IMR-90 (cell line): Measurements from ENCODE around the gene WDR70. TPM values are rescaled to one million over a fixed set of nuclear protein-coding genes. Genes with fewer than 3 reads are reported as not detected.

Source experiments
- ATAC-seq: fragments of 200-7000 bp; cut with Tn5 transposase; 2 replicates; pipeline ENCODE4 v1.9.1; 2020; ENCODE audit warnings: low read depth, mild to moderate bottlenecking, moderate library complexity
- BruUV-seq: library from RNA; stranded (reverse); fragments of 400-500 nt; replicated peaks from 2 replicates; lab custom pipeline; 2021; lab: Mats Ljungman, UMichigan
- CTCF ChIA-PET: fragments of 300-600 bp; formaldehyde crosslinking; extraction: SDS; loops from one replicate; lab custom pipeline; 2021; ENCODE audit warnings: antibody characterized with exemption; lab: Yijun Ruan, JAX
- POLR2A ChIA-PET: fragments of 300-600 bp; sonication (Branson Sonifier 250); formaldehyde crosslinking; loops from one replicate; lab custom pipeline; 2022; ENCODE audit warnings: antibody characterized with exemption; ENCODE audit not compliant: unreplicated experiment; lab: Charles Lee
- DNase-seq: peaks from one replicate; pipeline ENCODE4 v3.0.0; 2013
- H2AFZ ChIP-seq: replicated peaks from 2 replicates; pipeline ENCODE3; 2013; ENCODE audit warnings: low read length, mild to moderate bottlenecking; ENCODE audit not compliant: poor library complexity
- H2AK5ac ChIP-seq: 2 replicates; pipeline ENCODE4 v1.6.1; 2013; ENCODE audit warnings: low read depth, low read length, inconsistent platforms
- H2AK9ac ChIP-seq: replicated peaks from 2 replicates; pipeline ENCODE3; 2013; ENCODE audit warnings: mild to moderate bottlenecking, low read depth, low read length, moderate library complexity; ENCODE audit not compliant: poor library complexity
- H2BK120ac ChIP-seq: 2 replicates; pipeline ENCODE4 v1.6.1; 2013; ENCODE audit warnings: low read depth, low read length, inconsistent platforms
- H2BK15ac ChIP-seq: 3 replicates; pipeline ENCODE4 v1.6.1; 2013; ENCODE audit warnings: low read depth, low read length, inconsistent platforms
- H2BK20ac ChIP-seq: 2 replicates; pipeline ENCODE4 v1.6.1; 2013; ENCODE audit warnings: low read depth, mild to moderate bottlenecking, inconsistent platforms, low read length, moderate library complexity
- H2BK5ac ChIP-seq: 2 replicates; pipeline ENCODE4 v1.6.1; 2013; ENCODE audit warnings: mild to moderate bottlenecking, low read depth, low read length, inconsistent platforms; ENCODE audit not compliant: poor library complexity, severe bottlenecking
- H3K14ac ChIP-seq: replicated peaks from 2 replicates; pipeline ENCODE4 v1.6.1; 2013; ENCODE audit warnings: low read depth, low read length, inconsistent platforms
- H3K18ac ChIP-seq: 2 replicates; pipeline ENCODE4 v1.6.1; 2013; ENCODE audit warnings: low read depth, low read length, control low read depth
- H3K23ac ChIP-seq: 2 replicates; pipeline ENCODE4 v1.6.1; 2013; ENCODE audit warnings: low read depth, low read length, inconsistent platforms
- H3K27ac ChIP-seq: 2 replicates; pipeline ENCODE4 v1.5.1; 2013; ENCODE audit warnings: mild to moderate bottlenecking, control low read depth, low read length; ENCODE audit not compliant: insufficient read depth
- H3K27me3 ChIP-seq: 2 replicates; pipeline ENCODE4 v1.6.1; 2013; ENCODE audit warnings: low read length; ENCODE audit not compliant: control insufficient read depth, insufficient read depth
- H3K36me3 ChIP-seq: 2 replicates; pipeline ENCODE4 v1.6.1; 2013; ENCODE audit warnings: low read length, mixed read lengths; ENCODE audit not compliant: control insufficient read depth, insufficient read depth
- H3K4ac ChIP-seq: 2 replicates; pipeline ENCODE4 v1.6.1; 2013; ENCODE audit warnings: low read depth, low read length, inconsistent platforms
- H3K4me1 ChIP-seq: 2 replicates; pipeline ENCODE4 v1.6.1; 2013; ENCODE audit warnings: low read length, mixed read lengths; ENCODE audit not compliant: control insufficient read depth, insufficient read depth
- H3K4me2 ChIP-seq: 2 replicates; pipeline ENCODE4 v1.6.1; 2013; ENCODE audit warnings: low read depth, mild to moderate bottlenecking, control low read depth, low read length, moderate library complexity
- H3K4me3 ChIP-seq: 2 replicates; pipeline ENCODE4 v1.5.1; 2013; ENCODE audit warnings: low read depth, mild to moderate bottlenecking, control low read depth, low read length, moderate library complexity; ENCODE audit not compliant: insufficient read depth
- H3K56ac ChIP-seq: 2 replicates; pipeline ENCODE4 v1.6.1; 2013; ENCODE audit warnings: low read length, inconsistent platforms; ENCODE audit not compliant: insufficient read depth; ENCODE audit errors: extremely low read depth
- H3K79me1 ChIP-seq, 2 experiments: 2 replicates each; pipeline ENCODE4 v1.6.1; 2013; ENCODE audit warnings: low read length in 2 of 2, inconsistent platforms in 1 of 2, low read depth in 1 of 2
- H3K9ac ChIP-seq: 2 replicates; pipeline ENCODE4 v1.6.1; 2013; ENCODE audit warnings: low read depth, low read length, control low read depth
- H3K9me1 ChIP-seq: 2 replicates; pipeline ENCODE4 v1.6.1; 2013; ENCODE audit warnings: low read length, inconsistent platforms; ENCODE audit not compliant: insufficient read depth
- H3K9me3 ChIP-seq: 2 replicates; pipeline ENCODE4 v1.6.1; 2013; ENCODE audit warnings: low read length; ENCODE audit not compliant: control insufficient read depth, insufficient read depth
- H4K20me1 ChIP-seq: 2 replicates; pipeline ENCODE4 v1.6.1; 2013; ENCODE audit warnings: low read length, inconsistent platforms; ENCODE audit not compliant: insufficient read depth
- H4K5ac ChIP-seq: 2 replicates; pipeline ENCODE4 v1.6.1; 2013; ENCODE audit warnings: mild to moderate bottlenecking, low read depth, low read length, control low read depth
- H4K8ac ChIP-seq, 2 experiments: 2 replicates each; pipeline ENCODE4 v1.6.1; 2013; ENCODE audit warnings: low read depth in 2 of 2, low read length in 2 of 2, control low read depth in 1 of 2, inconsistent platforms in 1 of 2
- H4K91ac ChIP-seq: 2 replicates; pipeline ENCODE4 v1.6.1; 2013; ENCODE audit warnings: low read depth, low read length, inconsistent platforms; ENCODE audit not compliant: insufficient read depth
- BHLHE40 ChIP-seq: fragments of 150-350 bp; IDR thresholded peaks from 2 replicates; pipeline ENCODE4 v1.6.1; 2016; ENCODE audit warnings: mild to moderate bottlenecking, low read depth, low read length
- CEBPB ChIP-seq: IDR thresholded peaks from 2 replicates; pipeline ENCODE4 v1.6.1; 2012; ENCODE audit warnings: low read depth, low read length, improper control_type of control experiment
- CHD1 ChIP-seq: IDR thresholded peaks from 2 replicates; pipeline ENCODE4 v1.6.1; 2012; ENCODE audit warnings: low read depth, low read length, improper control_type of control experiment
- FOS ChIP-seq: fragments of 150-350 bp; IDR thresholded peaks from 2 replicates; pipeline ENCODE4 v1.6.1; 2016; ENCODE audit warnings: low read depth, low read length
- MAFK ChIP-seq: IDR thresholded peaks from 2 replicates; pipeline ENCODE4 v1.6.1; 2012; ENCODE audit warnings: low read depth, low read length, improper control_type of control experiment
- MAZ ChIP-seq: IDR thresholded peaks from 2 replicates; pipeline ENCODE4 v1.6.1; 2012; ENCODE audit warnings: low read depth, mild to moderate bottlenecking, low read length, improper control_type of control experiment, moderate library complexity, borderline replicate concordance
- MXI1 ChIP-seq: IDR thresholded peaks from 2 replicates; pipeline ENCODE4 v1.6.1; 2012; ENCODE audit warnings: low read depth, mild to moderate bottlenecking, low read length, moderate library complexity, borderline replicate concordance
- NFE2L2 ChIP-seq: fragments of 150-350 bp; IDR thresholded peaks from 2 replicates; pipeline ENCODE4 v1.6.1; 2016; ENCODE audit warnings: low read depth, mild to moderate bottlenecking, low read length
- POLR2A ChIP-seq: IDR thresholded peaks from 2 replicates; pipeline ENCODE4 v1.6.1; 2012; ENCODE audit warnings: mild to moderate bottlenecking, low read depth, low read length
- RAD21 ChIP-seq: IDR thresholded peaks from 2 replicates; pipeline ENCODE4 v1.6.1; 2012; ENCODE audit warnings: low read length, improper control_type of control experiment
- RCOR1 ChIP-seq: IDR thresholded peaks from 2 replicates; pipeline ENCODE4 v1.6.1; 2012; ENCODE audit warnings: mild to moderate bottlenecking, low read length, improper control_type of control experiment; ENCODE audit not compliant: insufficient replicate concordance
- RFX5 ChIP-seq: IDR thresholded peaks from 2 replicates; pipeline ENCODE4 v1.8.0; 2012; ENCODE audit warnings: low read depth, mild to moderate bottlenecking, low read length, moderate library complexity
- SMC3 ChIP-seq: fragments of 150-350 bp; IDR thresholded peaks from 2 replicates; pipeline ENCODE4 v1.6.1; 2016; ENCODE audit warnings: low read depth, mild to moderate bottlenecking, antibody characterized with exemption, low read length, moderate library complexity
- WGBS, 2 experiments: methylation state at CpG; one replicate each; pipeline versions ENCODE4 v1.1.5 to v1.1.7; 2013; ENCODE audit warnings: missing lambda C conversion rate in 2 of 2; ENCODE audit not compliant: insufficient read length in 1 of 2; ENCODE audit errors: extremely low coverage in 2 of 2; 5-methylcytosine and 5-hydroxymethylcytosine counted together
- dilution Hi-C: fragments of 300-500 bp; cut with HindIII; formaldehyde crosslinking; loops from one replicate; pipeline ENCODE4 v1.14.3; 2018; ENCODE audit warnings: low sequenced_read_pairs; ENCODE audit not compliant: unreplicated experiment
- in situ Hi-C: fragments of 300-500 bp; cut with MboI; formaldehyde crosslinking; loops from 3 replicates; pipeline ENCODE4 v1.14.3; 2019; ENCODE audit warnings: low sequenced_read_pairs, inconsistent platforms, mixed read lengths
- intact Hi-C: fragments of 100-400 bp; cut with micrococcal nuclease; formaldehyde crosslinking; loops from 2 replicates; pipeline ENCODE4 v1.10.0; 2022
- polyA plus RNA-seq, 3 experiments: library from polyadenylated mRNA; depleted of rRNA; stranded (reverse); fragments of >200 nt; gene quantifications; 2 replicates each; pipeline ENCODE4 v1.2.3, GENCODE V29; 2012; ENCODE audit warnings: low replicate concordance in 1 of 3
- total RNA-seq: library from RNA; depleted of rRNA; stranded (reverse); fragments of >200 nt; gene quantifications from 2 replicates; pipeline ENCODE4 v1.2.3, GENCODE V29; 2012
- TF ChIP-seq, protein P1 (sequence below): fragments of 150-350 bp; IDR thresholded peaks from 2 replicates; pipeline ENCODE4 v1.6.1; 2016; ENCODE audit warnings: low read depth, mild to moderate bottlenecking, low read length, moderate library complexity, borderline replicate concordance
- TF ChIP-seq, protein P2 (sequence below): fragments of 150-350 bp; IDR thresholded peaks from 2 replicates; pipeline ENCODE4 v1.6.1; 2017; ENCODE audit warnings: mild to moderate bottlenecking, antibody characterized with exemption, low read length, low read depth
- TF ChIP-seq, protein P3 (sequence below): conservative IDR thresholded peaks from 2 replicates; pipeline ENCODE4 v1.5.1; 2012; ENCODE audit warnings: mild to moderate bottlenecking, low read depth, low read length, improper control_type of control experiment

WDR70 gene
- total and polyA plus RNA-seq, 2 of the 4 experiments (the other 2 are of a cell fraction), result 16.7 to 29.9 TPM

DNA sequence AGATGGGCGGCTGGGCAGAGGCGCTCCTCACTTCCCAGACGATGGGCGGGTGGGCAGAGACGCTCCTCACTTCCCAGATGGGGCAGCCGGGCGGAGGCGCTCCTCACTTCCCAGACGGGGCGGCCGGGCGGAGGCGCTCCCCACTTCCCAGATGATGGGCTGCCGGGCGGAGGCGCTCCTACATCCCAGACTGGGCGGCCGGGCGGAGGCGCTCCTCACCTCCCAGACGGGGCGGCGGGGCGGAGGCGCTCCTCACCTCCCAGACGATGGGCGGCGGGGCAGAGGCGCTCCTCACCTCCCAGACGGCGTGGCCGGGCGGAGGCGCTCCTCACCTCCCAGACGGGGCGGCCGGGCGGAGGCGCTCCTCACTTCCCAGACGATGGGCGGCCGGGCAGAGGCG, 140.2 kb downstream of the WDR70 start:
- BruUV-seq, result no TSS peak
- DNase-seq, result no peak

More for the DNA sequence above, 140.2 kb downstream of the WDR70 start:
- ATAC-seq, result no peak
- dilution Hi-C loops, result no loop called here
- no peak overlapping the region for H3K18ac ChIP-seq
- H3K56ac ChIP-seq, result no peak overlapping the region
- H3K14ac ChIP-seq, result no peak overlapping the region
- no peaks in the 10 kb centered on the region for H4K20me1 ChIP-seq
- H3K79me1 ChIP-seq, result no peaks in the 10 kb centered on the region
- H2AK9ac ChIP-seq, result no peak overlapping the region
- POLR2A ChIA-PET, result no interaction called here
- no peak overlapping the region for H3K9ac ChIP-seq
- no peak overlapping the region for H4K8ac ChIP-seq
- no peak overlapping the region for H2AFZ ChIP-seq
- no peak overlapping the region for H3K23ac ChIP-seq
- intact Hi-C loops, result no loop called here
- in situ Hi-C loops, result no loop called here
- WGBS, 2 experiments, result 94% methylated on average over 21 of the region's 43 CpGs; no CpG with 5 or more reads in 1 of the 2 experiments
- no peak overlapping the region for H2BK5ac ChIP-seq
- H3K4me3 ChIP-seq, result no peak overlapping the region
- no peak overlapping the region for H2BK15ac ChIP-seq
- H2AK5ac ChIP-seq, result no peak overlapping the region
- no peak overlapping the region for H3K4ac ChIP-seq
- H3K27ac ChIP-seq, result no peak overlapping the region
- H4K91ac ChIP-seq, result no peak overlapping the region
- TF ChIP-seq RFX5 (no peak), CEBPB (no peak), FOS (no peak), MAZ (no peak), CHD1 (no peak), RCOR1 (no peak), NFE2L2 (no peak), POLR2A (no peak), MXI1 (no peak), MAFK (no peak), SMC3 (no peak), RAD21 (no peak), BHLHE40 (no peak)
- TF ChIP-seq, protein P1, sequence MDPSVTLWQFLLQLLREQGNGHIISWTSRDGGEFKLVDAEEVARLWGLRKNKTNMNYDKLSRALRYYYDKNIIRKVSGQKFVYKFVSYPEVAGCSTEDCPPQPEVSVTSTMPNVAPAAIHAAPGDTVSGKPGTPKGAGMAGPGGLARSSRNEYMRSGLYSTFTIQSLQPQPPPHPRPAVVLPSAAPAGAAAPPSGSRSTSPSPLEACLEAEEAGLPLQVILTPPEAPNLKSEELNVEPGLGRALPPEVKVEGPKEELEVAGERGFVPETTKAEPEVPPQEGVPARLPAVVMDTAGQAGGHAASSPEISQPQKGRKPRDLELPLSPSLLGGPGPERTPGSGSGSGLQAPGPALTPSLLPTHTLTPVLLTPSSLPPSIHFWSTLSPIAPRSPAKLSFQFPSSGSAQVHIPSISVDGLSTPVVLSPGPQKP, result no peak
- TF ChIP-seq, protein P2, sequence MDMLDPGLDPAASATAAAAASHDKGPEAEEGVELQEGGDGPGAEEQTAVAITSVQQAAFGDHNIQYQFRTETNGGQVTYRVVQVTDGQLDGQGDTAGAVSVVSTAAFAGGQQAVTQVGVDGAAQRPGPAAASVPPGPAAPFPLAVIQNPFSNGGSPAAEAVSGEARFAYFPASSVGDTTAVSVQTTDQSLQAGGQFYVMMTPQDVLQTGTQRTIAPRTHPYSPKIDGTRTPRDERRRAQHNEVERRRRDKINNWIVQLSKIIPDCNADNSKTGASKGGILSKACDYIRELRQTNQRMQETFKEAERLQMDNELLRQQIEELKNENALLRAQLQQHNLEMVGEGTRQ, result no peak
- TF ChIP-seq, protein P3, sequence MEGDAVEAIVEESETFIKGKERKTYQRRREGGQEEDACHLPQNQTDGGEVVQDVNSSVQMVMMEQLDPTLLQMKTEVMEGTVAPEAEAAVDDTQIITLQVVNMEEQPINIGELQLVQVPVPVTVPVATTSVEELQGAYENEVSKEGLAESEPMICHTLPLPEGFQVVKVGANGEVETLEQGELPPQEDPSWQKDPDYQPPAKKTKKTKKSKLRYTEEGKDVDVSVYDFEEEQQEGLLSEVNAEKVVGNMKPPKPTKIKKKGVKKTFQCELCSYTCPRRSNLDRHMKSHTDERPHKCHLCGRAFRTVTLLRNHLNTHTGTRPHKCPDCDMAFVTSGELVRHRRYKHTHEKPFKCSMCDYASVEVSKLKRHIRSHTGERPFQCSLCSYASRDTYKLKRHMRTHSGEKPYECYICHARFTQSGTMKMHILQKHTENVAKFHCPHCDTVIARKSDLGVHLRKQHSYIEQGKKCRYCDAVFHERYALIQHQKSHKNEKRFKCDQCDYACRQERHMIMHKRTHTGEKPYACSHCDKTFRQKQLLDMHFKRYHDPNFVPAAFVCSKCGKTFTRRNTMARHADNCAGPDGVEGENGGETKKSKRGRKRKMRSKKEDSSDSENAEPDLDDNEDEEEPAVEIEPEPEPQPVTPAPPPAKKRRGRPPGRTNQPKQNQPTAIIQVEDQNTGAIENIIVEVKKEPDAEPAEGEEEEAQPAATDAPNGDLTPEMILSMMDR, result no peak
- H2BK120ac ChIP-seq, result no peak overlapping the region
- H2BK20ac ChIP-seq, result no peak overlapping the region
- H3K9me3 ChIP-seq, result no peaks in the 10 kb centered on the region
- CTCF ChIA-PET, result no interaction called here
- no peaks in the 10 kb centered on the region for H3K4me1 ChIP-seq
- no peak overlapping the region for H3K4me2 ChIP-seq
- H3K9me1 ChIP-seq, result no peaks in the 10 kb centered on the region
- peaks cover 2% of the 10 kb centered on the region; the same call in 1 of the 2 replicates for H3K36me3 ChIP-seq
- H4K5ac ChIP-seq, result no peak overlapping the region
- no peaks in the 10 kb centered on the region for H3K27me3 ChIP-seq
